HEK293 (cell line): ENCODE data around the gene TAL1.

ENCODE experiments used
- CTCF ChIA-PET: fragments of 350-600 bp; formaldehyde crosslinking; extraction: SDS; loops from one replicate; lab custom pipeline; 2021; ENCODE audit warnings: antibody characterized with exemption; lab: Yijun Ruan, JAX
- POLR2A ChIA-PET: fragments of 300-600 bp; formaldehyde crosslinking; extraction: SDS; loops from one replicate; lab custom pipeline; 2020; ENCODE audit warnings: antibody characterized with exemption, inconsistent platforms; lab: Yijun Ruan, JAX
- H3K27ac ChIP-seq: fragments of 200-500 bp; sonication (Bioruptor generic); 2 replicates; pipeline ENCODE4 v1.5.1; 2014; ENCODE audit warnings: low read depth, low read length, control low read depth, inconsistent platforms; ENCODE audit errors: extremely low read depth
- H3K36me3 ChIP-seq, 2 experiments: fragments of 200-500 bp in 1 of 2; sonication (Bioruptor generic) in 1 of 2; 1 replicate in 1 of 2; 2 replicates in 1 of 2; pipeline ENCODE4 v1.5.1; 2014 to 2017; ENCODE audit warnings: inconsistent platforms in 2 of 2, low read length in 2 of 2; ENCODE audit not compliant: control insufficient read depth in 2 of 2, insufficient read depth in 1 of 2
- H3K4me1 ChIP-seq: fragments of 200-500 bp; sonication (Bioruptor generic); 2 replicates; pipeline ENCODE4 v1.5.1; 2014; ENCODE audit warnings: mild to moderate bottlenecking, low read length, inconsistent platforms; ENCODE audit not compliant: control insufficient read depth, insufficient read depth
- H3K4me3 ChIP-seq: 2 replicates; pipeline ENCODE4 v1.5.1; 2011; ENCODE audit warnings: low read depth, mild to moderate bottlenecking, control low read depth, low read length, moderate library complexity
- H3K9me3 ChIP-seq: fragments of 200-500 bp; sonication (Bioruptor generic); 2 replicates; pipeline ENCODE4 v1.5.1; 2014; ENCODE audit warnings: low read depth, low read length, inconsistent platforms; ENCODE audit not compliant: control insufficient read depth, insufficient read depth
- KLF7 ChIP-seq: fragments of 450-650 bp; formaldehyde crosslinking; IDR thresholded peaks from 2 replicates; pipeline ENCODE4 v1.5.1; 2016; ENCODE audit warnings: missing biosample characterization, missing genetic modification characterization, borderline replicate concordance
- KLF8 ChIP-seq: fragments of 450-650 bp; formaldehyde crosslinking; IDR thresholded peaks from 2 replicates; pipeline ENCODE4 v1.5.1; 2016; ENCODE audit warnings: missing biosample characterization, missing genetic modification characterization
- KLF9 ChIP-seq: fragments of 450-650 bp; formaldehyde crosslinking; IDR thresholded peaks from 2 replicates; pipeline ENCODE4 v1.5.1; 2016; ENCODE audit warnings: missing biosample characterization, missing genetic modification characterization, low read depth
- OVOL3 ChIP-seq: fragments of 450-650 bp; formaldehyde crosslinking; IDR thresholded peaks from 2 replicates; pipeline ENCODE4 v1.5.1; 2016; ENCODE audit warnings: missing biosample characterization, missing genetic modification characterization
- PATZ1 ChIP-seq: fragments of 450-650 bp; formaldehyde crosslinking; IDR thresholded peaks from 2 replicates; pipeline ENCODE4 v1.5.1; 2016; ENCODE audit warnings: missing biosample characterization, missing genetic modification characterization
- PRDM1 ChIP-seq: fragments of 450-650 bp; formaldehyde crosslinking; IDR thresholded peaks from 2 replicates; pipeline ENCODE4; 2016; ENCODE audit warnings: missing biosample characterization, missing genetic modification characterization
- WT1 ChIP-seq: fragments of 450-650 bp; formaldehyde crosslinking; IDR thresholded peaks from 2 replicates; pipeline ENCODE4 v1.5.1; 2016; ENCODE audit warnings: missing biosample characterization, missing genetic modification characterization
- YY2 ChIP-seq: fragments of 450-650 bp; formaldehyde crosslinking; IDR thresholded peaks from 2 replicates; pipeline ENCODE4 v1.5.1; 2016; ENCODE audit warnings: missing biosample characterization, missing genetic modification characterization
- ZNF10 ChIP-seq: fragments of 450-650 bp; formaldehyde crosslinking; IDR thresholded peaks from 2 replicates; pipeline ENCODE4 v1.5.1; 2017; ENCODE audit warnings: missing biosample characterization, missing genetic modification characterization
- ZNF155 ChIP-seq: fragments of 450-650 bp; formaldehyde crosslinking; IDR thresholded peaks from 2 replicates; pipeline ENCODE4 v1.5.1; 2016; ENCODE audit warnings: missing biosample characterization, missing genetic modification characterization
- ZNF223 ChIP-seq: fragments of 450-650 bp; formaldehyde crosslinking; IDR thresholded peaks from 2 replicates; pipeline ENCODE4 v1.5.1; 2016; ENCODE audit warnings: missing biosample characterization, missing genetic modification characterization
- ZNF274 ChIP-seq, 2 experiments: fragments of 200-500 bp in 1 of 2; fragments of 450-650 bp in 1 of 2; sonication (Bioruptor generic) in 1 of 2; formaldehyde crosslinking in 1 of 2; IDR thresholded peaks; 2 replicates each; pipeline versions ENCODE4 v1.5.1 to v1.6.1; 2014 to 2016; ENCODE audit warnings: borderline replicate concordance in 1 of 2, inconsistent platforms in 1 of 2, low read length in 1 of 2, missing biosample characterization in 1 of 2, missing genetic modification characterization in 1 of 2
- ZNF558 ChIP-seq: fragments of 450-650 bp; formaldehyde crosslinking; IDR thresholded peaks from 2 replicates; pipeline ENCODE4 v1.5.1; 2016; ENCODE audit warnings: missing biosample characterization, missing genetic modification characterization
- ZNF560 ChIP-seq: fragments of 450-650 bp; formaldehyde crosslinking; IDR thresholded peaks from 2 replicates; pipeline ENCODE4 v1.5.1; 2017; ENCODE audit warnings: missing biosample characterization, missing genetic modification characterization, borderline replicate concordance
- ZNF596 ChIP-seq: fragments of 450-650 bp; IDR thresholded peaks from 2 replicates; pipeline ENCODE4 v1.5.0; 2018; ENCODE audit warnings: missing biosample characterization, mild to moderate bottlenecking, missing genetic modification characterization, moderate library complexity
- ZNF830 ChIP-seq: fragments of 450-650 bp; IDR thresholded peaks from 2 replicates; pipeline ENCODE4 v1.5.0; 2018; ENCODE audit warnings: missing biosample characterization, missing genetic modification characterization, low read depth, mild to moderate bottlenecking, moderate library complexity
- TF ChIP-seq, protein P1 (sequence below): fragments of 450-650 bp; formaldehyde crosslinking; IDR thresholded peaks from 2 replicates; pipeline ENCODE4 v1.5.1; 2016; ENCODE audit warnings: missing biosample characterization, missing genetic modification characterization
- TF ChIP-seq, protein P2 (sequence below): fragments of 450-650 bp; formaldehyde crosslinking; IDR thresholded peaks from 2 replicates; pipeline ENCODE4 v1.5.1; 2017; ENCODE audit warnings: missing biosample characterization, missing genetic modification characterization
- TF ChIP-seq, protein P3 (sequence below): fragments of 450-650 bp; IDR thresholded peaks from 2 replicates; pipeline ENCODE4 v1.5.1; 2018; ENCODE audit warnings: missing biosample characterization, mild to moderate bottlenecking, missing genetic modification characterization
- TF ChIP-seq, protein P4 (sequence below): fragments of 450-650 bp; formaldehyde crosslinking; optimal IDR thresholded peaks from 2 replicates; pipeline ENCODE3; 2016; ENCODE audit warnings: missing biosample characterization, mild to moderate bottlenecking, missing genetic modification characterization
- TF ChIP-seq, protein P5 (sequence below): fragments of 450-650 bp; formaldehyde crosslinking; IDR thresholded peaks from 2 replicates; pipeline ENCODE4 v1.5.1; 2016; ENCODE audit warnings: missing biosample characterization, missing genetic modification characterization

Gene TAL1

DNA sequence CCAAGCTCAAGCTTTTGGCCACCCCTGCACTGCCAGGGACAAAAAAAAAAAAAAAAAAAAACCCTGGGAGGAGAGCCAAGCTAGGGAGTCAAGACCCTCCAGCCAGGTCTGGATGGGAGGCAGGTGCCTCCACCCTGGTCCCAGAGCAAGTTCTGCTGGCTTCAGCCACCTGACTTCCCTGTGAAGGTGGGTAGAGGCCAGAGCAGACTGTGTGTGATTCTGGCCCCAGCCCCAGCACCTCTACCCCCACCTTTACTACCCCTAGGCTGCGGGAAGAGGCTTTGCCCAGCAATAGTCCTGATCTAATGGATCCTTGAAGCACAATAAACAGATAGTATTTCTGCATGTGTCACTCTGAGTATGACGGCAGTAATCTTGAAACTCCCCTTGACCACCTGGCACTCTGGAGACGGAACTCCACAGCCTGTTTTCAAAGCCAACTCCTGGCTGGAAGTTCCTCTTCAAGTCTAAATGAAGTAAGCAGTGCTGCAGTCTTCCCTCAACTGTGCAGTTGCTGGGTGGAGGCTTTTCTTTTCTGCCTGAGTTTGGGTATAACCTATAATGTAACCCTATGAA lies 51.9 kb downstream of the TAL1 start:
- H3K4me1 ChIP-seq = no peaks in the 10 kb centered on the region
- H3K4me3 ChIP-seq = no peak overlapping the region
- no peaks in the 10 kb centered on the region for H3K9me3 ChIP-seq
- no peak overlapping the region for H3K27ac ChIP-seq
- POLR2A ChIA-PET = interaction anchor here (0.6 to 2.2 kb wide), 6 partner anchors 13 to 546 kb away, joined by 3 to 23 read pairs (median 5); partner anchors contain the start of gene STIL
- no peaks in the 10 kb centered on the region for H3K36me3 ChIP-seq
- CTCF ChIA-PET = interaction anchor here (0.6 to 4.4 kb wide), 19 partner anchors 8 to 1024 kb away, joined by 3 to 78 read pairs (median 5); partner anchors contain the start of gene PDZK1IP1
- no peak for TF ChIP-seq KLF8 (tag by site-specific recombination)

GRCh38 chr1:47179017-47179987 lies 52.7 kb downstream of the TAL1 start:
- Histone ChIP-seq H3K4me1 (no peaks in the 10 kb centered on the region), H3K4me3 (peak overlapping the region; percentile 38), H3K36me3 (no peaks in the 10 kb centered on the region), H3K9me3 (no peaks in the 10 kb centered on the region), H3K27ac (no peak overlapping the region)
- ChIA-PET CTCF (interaction anchor here (0.6 to 4.4 kb wide), 38 partner anchors 9 to 1025 kb away, joined by 3 to 78 read pairs (median 4); partner anchors contain the start of genes PDZK1IP1 and STIL), POLR2A (interaction anchor here (0.6 to 2.2 kb wide), 8 partner anchors 11 to 547 kb away, joined by 3 to 23 read pairs (median 4); partner anchors contain the start of genes FOXD2, PDZK1IP1 and STIL)
- TF ChIP-seq ZNF274 (IDR thresholded peaks at IDR 0.05; ENCODE audit: low read length) (no peak), ZNF274 (tag by site-specific recombination; IDR thresholded peaks at IDR 0.05; ENCODE audit: borderline replicate concordance) (no peak), ZNF558 (tag by site-specific recombination) (no peak), KLF7 (no peak), WT1 (no peak), KLF9 (no peak), OVOL3 (no peak), YY2 (tag by site-specific recombination) (no peak), ZNF223 (tag by site-specific recombination) (no peak), ZNF830 (no peak), ZNF560 (tag by site-specific recombination) (no peak), ZNF596 (peak; percentile 91), ZNF10 (tag by site-specific recombination) (no peak), PATZ1 (tag by site-specific recombination) (no peak), ZNF155 (no peak), PRDM1 (tag by site-specific recombination) (no peak)
- TF ChIP-seq, protein P1, sequence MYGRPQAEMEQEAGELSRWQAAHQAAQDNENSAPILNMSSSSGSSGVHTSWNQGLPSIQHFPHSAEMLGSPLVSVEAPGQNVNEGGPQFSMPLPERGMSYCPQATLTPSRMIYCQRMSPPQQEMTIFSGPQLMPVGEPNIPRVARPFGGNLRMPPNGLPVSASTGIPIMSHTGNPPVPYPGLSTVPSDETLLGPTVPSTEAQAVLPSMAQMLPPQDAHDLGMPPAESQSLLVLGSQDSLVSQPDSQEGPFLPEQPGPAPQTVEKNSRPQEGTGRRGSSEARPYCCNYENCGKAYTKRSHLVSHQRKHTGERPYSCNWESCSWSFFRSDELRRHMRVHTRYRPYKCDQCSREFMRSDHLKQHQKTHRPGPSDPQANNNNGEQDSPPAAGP (tag by site-specific recombination) = no peak
- TF ChIP-seq, protein P2, sequence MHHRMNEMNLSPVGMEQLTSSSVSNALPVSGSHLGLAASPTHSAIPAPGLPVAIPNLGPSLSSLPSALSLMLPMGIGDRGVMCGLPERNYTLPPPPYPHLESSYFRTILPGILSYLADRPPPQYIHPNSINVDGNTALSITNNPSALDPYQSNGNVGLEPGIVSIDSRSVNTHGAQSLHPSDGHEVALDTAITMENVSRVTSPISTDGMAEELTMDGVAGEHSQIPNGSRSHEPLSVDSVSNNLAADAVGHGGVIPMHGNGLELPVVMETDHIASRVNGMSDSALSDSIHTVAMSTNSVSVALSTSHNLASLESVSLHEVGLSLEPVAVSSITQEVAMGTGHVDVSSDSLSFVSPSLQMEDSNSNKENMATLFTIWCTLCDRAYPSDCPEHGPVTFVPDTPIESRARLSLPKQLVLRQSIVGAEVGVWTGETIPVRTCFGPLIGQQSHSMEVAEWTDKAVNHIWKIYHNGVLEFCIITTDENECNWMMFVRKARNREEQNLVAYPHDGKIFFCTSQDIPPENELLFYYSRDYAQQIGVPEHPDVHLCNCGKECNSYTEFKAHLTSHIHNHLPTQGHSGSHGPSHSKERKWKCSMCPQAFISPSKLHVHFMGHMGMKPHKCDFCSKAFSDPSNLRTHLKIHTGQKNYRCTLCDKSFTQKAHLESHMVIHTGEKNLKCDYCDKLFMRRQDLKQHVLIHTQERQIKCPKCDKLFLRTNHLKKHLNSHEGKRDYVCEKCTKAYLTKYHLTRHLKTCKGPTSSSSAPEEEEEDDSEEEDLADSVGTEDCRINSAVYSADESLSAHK (tag by site-specific recombination) = no peak
- TF ChIP-seq, protein P3, sequence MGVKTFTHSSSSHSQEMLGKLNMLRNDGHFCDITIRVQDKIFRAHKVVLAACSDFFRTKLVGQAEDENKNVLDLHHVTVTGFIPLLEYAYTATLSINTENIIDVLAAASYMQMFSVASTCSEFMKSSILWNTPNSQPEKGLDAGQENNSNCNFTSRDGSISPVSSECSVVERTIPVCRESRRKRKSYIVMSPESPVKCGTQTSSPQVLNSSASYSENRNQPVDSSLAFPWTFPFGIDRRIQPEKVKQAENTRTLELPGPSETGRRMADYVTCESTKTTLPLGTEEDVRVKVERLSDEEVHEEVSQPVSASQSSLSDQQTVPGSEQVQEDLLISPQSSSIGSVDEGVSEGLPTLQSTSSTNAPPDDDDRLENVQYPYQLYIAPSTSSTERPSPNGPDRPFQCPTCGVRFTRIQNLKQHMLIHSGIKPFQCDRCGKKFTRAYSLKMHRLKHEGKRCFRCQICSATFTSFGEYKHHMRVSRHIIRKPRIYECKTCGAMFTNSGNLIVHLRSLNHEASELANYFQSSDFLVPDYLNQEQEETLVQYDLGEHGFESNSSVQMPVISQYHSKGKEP (tag by site-specific recombination) = no peak
- TF ChIP-seq, protein P4, sequence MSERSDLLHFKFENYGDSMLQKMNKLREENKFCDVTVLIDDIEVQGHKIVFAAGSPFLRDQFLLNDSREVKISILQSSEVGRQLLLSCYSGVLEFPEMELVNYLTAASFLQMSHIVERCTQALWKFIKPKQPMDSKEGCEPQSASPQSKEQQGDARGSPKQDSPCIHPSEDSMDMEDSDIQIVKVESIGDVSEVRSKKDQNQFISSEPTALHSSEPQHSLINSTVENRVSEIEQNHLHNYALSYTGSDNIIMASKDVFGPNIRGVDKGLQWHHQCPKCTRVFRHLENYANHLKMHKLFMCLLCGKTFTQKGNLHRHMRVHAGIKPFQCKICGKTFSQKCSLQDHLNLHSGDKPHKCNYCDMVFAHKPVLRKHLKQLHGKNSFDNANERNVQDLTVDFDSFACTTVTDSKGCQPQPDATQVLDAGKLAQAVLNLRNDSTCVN = peak; percentile 22
- TF ChIP-seq, protein P5, sequence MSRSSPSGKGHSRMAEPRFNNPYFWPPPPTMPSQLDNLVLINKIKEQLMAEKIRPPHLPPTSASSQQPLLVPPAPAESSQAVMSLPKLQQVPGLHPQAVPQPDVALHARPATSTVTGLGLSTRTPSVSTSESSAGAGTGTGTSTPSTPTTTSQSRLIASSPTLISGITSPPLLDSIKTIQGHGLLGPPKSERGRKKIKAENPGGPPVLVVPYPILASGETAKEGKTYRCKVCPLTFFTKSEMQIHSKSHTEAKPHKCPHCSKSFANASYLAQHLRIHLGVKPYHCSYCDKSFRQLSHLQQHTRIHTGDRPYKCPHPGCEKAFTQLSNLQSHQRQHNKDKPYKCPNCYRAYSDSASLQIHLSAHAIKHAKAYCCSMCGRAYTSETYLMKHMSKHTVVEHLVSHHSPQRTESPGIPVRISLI (tag by site-specific recombination) = no peak
